HG03571 (cell line): Measurements from ENCODE around the gene TXNRD2.

Experiments used
- ATAC-seq: cut with Tn5 transposase; IDR thresholded peaks from one replicate; pipeline ENCODE4 v1.9.1; 2021; ENCODE audit not compliant: unreplicated experiment

The TXNRD2 gene

DNA sequence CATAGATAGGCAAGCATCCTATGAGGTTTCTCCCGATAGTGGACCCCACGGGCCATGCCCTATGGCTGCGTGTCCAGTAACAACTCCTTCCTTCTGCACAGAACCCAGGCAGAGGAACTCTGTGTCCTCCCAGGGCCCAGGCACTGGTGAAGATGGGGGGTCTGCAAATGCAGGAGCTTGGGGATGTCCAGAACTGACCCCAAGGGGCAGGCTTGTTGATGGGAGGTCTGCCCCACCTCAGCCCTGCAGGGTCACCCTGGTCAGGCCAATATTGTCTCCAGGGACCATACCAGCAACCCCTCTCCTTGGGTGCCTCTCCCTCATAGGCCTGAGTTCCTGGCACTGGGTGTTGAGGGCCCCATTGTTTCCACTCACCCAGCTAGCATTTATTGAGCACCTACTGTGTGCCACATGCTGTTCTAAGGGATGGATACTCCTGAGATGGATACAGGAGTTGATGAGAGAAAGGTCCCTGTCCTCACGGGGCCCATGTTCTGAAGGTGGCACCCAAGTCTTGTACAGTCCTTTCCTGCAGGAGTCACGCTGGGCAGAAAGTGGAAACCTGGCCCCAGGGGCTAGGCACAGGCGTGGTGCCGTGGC is 26.3 kb upstream of the TXNRD2 start:
- ATAC-seq = no peak

DNA sequence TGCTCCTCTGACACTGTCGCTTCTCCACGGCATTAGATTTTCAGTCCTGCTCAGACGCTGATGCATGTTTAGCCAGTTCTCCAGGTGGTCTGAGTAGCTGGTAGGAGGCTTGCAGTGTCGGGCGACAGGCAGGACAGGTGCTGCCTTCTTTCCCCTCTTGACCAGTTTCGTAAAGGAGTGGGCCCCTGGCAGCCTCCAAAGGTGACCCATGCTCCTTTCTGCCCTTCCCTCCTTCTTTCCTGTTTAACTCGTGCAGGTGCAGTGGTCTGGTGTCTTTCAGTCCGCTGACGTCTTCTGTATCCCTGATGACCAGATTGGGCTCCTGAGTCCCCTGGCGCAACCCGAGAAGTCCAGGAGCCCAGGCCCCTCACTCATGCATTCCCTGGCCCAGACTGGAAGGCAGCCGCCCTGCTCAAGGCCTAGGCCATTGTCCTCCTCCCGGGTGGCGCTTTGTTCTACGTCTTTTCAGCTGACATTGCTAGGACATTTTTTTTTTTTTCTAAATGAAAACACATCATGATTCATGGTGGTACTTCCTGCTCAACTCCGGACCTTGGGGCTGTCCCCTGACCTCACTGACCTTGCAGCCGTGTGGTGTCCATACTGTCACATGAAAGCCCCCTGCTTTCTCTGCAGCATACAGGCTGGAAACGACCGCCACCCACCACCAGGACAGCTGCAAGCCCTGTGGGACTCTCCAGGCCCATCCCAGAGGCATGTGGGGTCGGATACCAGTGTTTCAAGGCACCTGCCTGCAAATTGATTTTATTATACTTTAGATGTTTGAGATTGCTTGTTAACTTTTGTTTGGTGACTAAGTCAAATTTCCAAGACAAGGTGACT is 25.5 kb upstream of the TXNRD2 start:
- no peak for ATAC-seq

DNA sequence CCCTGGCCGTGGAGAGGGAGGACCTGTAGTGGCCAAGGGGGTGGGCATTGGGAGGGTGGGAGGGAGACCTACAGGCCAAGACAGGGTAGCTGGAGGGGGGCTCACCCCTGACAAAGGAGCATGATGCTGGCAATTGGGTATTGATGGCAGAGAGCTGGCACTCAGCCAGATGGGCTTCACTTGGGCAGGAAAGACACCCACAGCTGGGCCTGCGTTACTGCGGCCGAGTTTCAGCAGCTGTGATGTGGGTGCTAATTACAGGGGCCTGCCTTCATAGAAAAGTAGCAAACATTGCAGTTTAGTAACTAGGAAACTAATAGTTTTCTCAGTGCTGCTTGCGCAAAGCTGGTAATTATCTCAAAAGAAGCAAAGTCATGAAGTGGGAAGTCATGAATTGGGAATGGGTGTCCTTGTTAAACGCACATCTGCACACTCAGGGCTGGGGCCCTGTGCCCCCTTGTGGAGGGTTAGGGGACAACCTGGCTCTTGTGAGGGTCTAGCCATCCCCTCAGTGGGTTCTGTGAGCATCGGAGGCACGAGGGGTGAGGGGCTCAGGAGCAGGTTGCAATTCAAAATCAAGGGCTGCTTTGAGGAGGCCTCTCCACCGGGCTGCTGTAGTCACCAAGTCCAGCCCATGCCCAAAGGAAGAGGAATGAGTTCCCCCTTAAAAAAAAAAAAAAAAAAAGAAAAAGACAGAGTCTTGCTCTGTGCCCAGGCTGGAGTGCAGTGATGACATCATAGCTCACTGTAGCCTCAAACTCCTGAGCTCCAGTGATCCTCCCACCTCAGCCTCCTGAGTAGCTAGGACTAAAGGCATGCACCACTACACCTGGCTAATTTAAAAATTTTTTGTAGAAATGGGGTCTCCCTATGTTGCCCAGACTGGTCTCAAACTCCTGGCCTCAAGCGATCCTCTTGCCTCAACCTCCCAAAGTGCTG is 24.4 kb upstream of the TXNRD2 start:
- ATAC-seq = no peak

DNA sequence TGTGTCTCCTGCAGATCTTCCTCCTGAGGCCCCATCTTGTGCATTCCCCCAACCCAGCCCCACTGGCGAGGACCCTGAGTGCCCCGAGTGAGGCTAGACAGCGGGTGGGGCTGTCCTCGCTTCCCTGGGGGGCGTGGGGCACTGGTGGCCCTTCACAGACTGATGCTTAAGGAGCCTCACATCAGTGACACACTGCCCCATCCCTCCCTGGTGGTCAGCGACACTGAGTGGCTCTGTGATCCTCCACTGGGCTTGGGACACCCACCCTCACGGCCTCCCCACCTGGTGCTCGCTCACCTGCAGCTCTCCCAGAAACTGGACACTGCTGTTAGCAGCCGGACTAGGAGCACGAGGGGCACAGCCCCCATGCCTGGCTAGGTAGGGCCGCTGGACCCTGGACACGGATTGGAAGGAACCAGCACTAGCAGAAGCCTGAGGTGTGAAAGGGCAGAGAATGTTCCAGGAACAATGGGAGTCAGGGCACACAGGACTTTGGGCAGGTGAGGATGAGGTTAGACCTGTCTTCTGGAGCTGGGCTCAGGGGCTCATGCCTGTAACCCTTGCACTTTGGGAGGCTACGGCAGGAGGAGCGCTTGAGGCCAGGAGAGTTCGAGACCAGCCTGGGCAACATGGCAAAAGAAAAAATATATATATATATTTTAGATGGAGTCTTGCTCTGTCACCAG is 23.2 kb upstream of the TXNRD2 start:
- ATAC-seq = no peak

DNA sequence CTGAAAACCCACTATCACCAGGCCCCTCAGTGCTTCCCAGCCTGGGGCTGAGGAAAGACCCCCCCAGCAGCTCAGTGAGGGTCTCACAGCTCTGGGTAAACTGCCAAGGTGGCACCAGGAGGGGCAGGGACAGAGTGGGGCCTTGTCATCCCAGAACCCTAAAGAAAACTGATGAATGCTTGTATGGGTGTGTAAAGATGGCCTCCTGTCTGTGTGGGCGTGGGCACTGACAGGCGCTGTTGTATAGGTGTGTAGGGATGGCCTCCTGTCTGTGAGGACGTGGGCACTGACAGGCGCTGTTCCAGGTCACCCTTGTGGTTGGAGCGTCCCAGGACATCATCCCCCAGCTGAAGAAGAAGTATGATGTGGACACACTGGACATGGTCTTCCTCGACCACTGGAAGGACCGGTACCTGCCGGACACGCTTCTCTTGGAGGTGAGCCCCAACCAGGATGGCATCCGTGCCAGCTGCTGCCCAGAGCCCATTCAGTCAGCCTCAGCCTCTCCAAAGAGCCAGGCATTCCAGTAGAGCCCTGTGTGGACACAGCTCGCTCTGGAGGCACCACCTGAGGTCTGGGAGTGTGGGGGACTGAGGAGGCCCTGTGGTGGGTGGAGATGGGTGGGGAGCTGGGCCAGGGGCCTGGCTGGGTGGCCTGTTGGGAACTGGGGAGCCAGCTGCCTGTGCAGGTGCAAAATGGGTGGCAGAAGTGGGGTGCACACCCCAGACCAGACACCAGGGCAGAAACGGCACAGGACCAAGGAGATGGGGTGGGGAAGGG is 22.4 kb upstream of the TXNRD2 start:
- no peak for ATAC-seq

DNA sequence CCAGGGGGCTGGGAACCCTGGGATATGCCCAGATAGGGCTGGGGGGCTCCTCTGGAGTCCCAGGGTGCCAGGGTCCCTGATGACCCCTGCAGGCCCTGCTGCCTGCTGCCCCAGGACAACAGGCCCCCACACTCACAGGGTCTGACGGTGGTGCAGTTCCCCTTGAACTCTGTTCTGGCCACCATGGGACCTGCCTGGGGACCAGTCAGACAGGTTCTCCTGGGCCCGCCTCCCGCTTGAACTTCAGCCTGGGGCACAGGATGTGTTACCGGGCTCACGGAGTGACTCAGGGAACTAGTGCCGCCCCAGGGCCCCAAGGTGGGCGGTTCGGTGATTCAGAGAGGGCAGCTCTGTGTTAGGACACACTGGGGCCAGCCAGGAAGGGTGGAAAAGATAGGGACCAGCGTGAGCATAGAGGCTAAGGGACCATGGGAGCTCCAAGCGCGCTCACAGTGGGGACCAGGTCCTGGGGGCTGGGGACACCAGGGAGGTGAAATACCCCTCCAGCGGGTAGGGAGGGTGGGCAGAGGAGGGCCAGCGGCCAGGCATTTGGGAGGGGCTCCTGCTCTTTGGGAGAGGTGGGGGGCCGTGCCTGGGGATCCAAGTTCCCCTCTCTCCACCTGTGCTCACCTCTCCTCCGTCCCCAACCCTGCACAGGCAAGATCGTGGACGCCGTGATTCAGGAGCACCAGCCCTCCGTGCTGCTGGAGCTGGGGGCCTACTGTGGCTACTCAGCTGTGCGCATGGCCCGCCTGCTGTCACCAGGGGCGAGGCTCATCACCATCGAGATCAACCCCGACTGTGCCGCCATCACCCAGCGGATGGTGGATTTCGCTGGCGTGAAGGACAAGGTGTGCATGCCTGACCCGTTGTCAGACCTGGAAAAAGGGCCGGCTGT is 21.5 kb upstream of the TXNRD2 start:
- no peak for ATAC-seq

DNA sequence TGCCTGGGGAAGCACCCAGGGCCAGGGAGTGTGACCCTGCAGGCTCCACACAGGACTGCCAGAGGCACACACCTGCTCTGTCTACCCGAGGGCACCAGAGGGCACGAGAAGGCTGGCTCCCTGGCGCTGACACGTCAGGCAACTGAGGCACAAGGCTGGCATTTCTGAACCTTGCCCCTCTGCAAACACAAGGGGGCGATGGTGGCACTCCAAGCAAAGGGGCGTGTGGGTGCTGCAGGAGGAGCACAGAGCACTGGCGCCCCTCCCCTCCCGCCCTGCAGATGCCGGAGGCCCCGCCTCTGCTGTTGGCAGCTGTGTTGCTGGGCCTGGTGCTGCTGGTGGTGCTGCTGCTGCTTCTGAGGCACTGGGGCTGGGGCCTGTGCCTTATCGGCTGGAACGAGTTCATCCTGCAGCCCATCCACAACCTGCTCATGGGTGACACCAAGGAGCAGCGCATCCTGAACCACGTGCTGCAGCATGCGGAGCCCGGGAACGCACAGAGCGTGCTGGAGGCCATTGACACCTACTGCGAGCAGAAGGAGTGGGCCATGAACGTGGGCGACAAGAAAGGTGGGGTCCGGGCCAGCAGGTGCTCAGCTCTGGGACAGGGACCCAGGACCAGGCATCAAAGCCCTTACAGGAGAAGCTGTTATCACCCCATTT is 20.8 kb upstream of the TXNRD2 start:
- no peak for ATAC-seq

DNA sequence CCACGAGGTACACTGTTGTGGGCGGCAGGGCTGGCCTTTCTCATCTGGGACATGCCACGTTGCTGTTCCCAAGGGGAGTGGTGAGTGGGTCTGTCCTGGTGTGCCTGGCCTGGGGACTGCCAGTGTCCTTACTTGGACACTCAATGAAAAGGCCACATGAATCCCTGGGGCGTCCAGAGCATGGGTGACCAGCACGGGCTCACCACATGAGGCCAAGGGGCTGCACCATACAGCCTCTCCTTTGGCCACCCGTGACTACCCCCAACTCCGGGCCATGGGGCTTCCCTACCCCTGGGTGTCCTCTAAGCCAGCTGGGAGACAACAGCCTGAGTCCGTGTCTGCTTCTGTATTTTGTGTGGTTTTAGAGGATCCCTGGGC is 20.2 kb upstream of the TXNRD2 start:
- ATAC-seq = no peak

DNA sequence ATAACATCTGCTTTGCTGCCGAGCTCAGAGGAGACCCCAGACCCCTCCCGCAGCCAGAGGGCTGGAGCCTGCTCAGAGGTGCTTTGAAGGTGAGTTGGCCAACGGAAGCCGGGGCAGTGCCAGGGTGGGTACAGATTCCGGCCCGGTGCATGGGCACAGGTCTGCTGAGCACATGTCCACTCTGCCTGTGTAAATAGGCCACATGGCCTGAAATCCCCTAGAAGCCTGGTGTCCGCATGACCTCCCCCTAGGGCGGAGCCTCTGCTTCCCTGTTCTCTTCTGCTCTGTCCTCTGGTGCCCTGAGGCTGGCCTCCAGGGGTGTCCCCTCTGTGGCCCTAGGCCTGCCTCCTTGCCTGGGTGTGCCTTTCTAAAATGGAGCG is 19.6 kb upstream of the TXNRD2 start:
- no peak for ATAC-seq

DNA sequence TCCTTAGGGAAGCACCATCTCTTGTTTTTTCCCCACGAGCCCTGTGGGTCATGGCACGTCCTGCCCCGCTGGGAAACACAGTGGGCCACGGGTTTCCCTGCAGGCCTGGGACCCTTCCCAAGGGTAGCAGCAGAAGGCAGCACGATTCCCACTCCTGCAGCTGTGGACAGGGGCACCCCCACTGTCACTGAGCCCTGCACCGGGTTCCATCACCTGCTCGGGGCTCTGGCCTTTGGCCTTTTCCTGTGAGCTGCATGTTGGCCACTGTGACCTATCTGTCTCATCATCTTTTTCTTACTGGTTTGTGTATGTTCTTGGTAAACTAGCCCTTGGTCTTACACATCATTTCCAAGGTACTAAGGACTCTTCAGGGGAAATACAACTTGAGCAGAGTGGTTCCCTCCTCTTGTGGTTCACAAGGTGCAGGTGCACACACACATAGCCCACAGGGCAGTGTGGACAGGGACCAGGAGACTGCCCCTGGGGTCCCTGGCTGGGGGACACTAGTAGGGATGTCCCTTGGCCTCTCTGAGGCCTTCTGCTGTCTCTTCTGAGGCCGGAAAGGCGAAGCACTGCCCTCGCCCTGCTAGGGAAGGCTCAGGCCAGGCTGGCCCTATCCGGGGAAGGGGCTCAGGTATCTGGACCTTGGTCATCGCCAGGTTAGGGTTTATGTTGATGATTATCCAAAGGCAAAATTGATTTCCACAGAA is 19.0 kb upstream of the TXNRD2 start:
- ATAC-seq = no peak

DNA sequence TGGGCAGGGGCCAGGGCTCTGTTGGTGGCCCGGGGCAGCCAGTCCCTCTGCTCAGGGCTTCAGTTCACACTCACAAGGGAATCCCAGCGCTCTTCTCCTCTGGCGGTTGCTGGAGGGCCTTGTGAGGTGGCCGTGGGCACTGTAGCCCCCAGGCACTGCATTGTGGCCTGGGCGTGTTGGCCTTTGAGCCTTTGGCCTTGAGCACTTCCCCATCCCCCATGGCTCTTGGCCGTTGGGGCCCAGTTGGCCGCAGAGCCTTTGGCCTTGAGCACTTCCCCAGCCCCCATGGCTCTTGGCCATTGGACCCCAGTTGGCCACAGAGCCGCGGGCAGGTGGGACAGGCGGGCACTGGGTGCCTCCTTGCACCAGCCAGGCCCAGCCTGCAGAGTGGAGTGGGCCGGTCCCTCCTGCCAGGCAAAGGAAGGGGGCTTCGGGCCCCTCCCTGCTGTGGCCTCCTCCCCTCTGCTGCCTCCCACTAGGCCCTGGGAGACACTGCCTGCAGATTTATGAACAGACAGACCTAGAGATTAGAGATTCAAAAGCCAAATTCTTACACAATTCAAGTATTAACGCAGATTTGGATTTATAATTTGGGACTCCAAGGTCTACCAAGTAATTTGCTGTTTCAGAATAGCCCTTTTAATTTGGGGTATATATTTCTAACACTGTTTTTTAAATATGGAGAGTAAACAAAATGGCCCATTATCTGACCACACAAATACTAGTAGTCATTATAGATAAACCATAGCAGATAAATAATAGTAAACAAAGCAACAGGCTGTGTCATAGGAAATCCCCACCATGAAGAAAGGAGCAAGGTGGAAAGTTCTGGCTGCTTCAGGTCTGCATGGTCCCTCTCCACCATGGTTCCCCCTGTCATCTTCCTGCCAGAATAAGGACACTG is 18.2 kb upstream of the TXNRD2 start:
- no peak for ATAC-seq

DNA sequence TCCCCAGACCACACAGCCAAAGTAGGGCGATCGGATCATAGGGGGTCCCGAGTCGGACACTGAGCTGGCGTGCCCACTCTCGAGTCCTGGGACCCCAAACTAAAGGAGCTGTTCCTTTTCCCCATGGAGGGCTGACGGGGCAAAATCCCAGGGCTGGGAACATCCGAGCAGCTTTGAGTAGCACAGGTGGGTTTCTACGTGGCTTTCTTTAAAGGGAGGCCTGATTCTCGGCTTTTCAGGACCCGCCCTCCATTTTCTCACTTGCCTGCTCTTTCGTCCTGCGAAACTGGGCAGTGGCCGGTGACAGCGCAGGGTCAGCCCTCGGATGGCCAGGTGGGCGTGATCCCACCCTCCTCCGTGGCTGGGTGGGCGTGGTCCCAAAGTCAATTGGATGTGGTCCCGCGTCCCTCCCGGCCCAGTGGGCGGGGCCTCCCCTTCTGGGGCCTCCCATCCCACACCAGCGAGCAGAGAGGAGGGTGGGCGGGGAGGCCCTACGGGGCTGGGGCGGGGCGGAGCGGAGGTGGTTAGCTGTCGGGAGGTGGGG is 17.5 kb upstream of the TXNRD2 start:
- ATAC-seq = no peak

DNA sequence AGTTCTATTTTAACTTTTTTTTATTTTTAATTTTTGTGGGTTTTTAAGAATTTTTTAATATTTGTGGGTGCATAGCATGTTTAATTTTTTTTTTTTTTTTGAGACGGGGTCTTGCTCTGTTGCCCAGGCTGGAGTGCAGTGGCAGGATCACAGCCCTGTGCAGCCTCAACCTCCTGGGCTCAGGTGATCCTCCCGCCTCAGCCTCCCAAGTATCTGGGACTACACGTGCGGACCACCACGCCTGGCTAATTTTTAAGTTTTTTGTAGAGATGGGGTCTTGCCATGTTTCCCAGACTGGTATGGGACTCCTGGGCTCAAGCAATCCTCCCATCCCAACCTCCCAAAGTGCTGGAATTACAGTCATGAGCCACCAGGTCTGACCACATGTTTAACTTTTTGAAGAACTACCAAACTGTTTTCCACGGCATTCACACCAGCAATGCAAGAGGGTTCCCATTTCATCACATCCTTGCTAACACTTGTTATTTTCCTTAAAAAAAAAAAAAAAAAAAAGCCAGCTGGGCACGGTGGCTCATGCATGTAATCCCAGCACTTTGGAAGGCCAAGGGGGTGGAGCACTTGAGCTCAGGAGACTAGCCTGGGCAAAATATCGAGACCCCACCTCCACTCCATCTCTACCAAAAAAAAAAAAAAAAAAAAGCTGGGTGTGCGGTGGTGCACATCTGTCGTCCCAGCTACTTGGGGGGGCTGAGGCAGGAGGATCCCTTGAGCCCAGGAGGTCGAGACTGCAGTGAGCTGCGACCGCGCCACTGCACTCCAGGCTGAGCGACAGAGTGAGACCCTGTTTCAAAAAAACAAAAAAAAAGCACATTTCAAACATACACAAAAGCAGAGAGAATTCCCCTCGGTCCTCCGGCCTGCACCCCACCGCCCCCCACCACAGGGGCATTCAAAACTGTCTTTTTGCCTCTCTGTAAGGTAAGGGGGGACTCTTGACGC is 16.7 kb upstream of the TXNRD2 start:
- ATAC-seq = no peak

DNA sequence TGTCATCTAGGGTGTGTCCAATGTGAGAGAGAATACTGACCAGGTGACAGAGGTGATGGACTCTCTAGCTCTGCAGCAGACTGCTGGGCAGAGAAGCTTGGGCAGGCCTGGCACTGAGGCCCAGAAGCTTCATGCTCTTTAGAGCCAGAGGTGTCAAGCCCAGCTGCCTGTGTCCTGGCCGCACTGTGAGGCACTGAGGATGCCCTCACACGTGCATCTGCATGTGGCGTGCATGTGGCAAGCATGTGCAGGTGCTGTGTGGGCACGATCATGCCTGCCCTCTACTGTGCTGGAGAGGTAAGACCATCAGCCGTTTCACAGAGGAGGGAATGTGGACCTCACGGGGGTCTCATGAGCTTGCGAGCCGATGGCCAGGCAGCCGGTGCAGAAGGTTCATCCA is 15.8 kb upstream of the TXNRD2 start:
- no peak for ATAC-seq

DNA sequence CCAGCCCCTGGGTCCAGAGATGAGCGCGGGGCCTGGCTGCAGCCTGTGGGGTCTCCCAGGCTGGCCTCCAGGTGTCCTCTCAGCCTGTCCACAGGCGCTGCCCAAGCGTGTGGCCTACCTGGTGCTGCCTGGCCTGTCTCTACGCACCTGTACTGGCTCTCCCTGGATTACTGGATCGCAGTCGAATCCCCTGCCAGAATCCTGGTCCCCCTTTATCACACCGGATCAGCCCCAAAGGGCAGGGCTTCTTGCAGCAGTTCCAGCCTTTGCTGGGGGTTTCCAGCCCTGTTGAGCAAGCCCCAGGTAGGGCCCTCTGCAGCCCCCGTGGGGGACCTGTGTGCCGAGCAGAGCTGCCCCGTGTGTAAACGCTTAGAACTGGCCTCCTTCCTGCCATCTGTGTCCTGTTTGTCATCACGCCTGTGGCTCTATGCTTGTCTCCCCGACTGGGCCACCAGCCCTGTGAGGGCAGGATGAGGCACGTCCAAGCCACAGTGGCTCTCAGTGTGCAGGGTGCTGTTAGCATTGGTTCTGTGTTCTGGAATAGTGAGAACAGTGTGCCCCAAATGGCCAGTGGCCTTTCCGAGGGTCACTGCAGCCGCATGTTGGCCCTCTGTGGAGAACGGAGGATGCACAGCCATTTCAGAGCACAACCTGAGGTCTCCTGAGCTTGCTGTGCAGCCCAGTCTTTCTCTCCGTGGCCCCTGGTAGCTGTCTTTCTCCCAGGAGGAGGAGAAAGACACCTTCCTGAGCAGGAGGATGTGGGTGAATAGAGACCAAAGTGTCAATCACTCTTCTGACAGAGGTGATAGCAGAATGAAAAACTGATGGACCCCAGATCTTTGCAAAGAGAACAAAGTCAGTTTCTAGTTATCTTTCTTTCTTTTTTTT is 13.9 kb upstream of the TXNRD2 start:
- no peak for ATAC-seq
